HEK293T (cell line): ENCODE data around the gene CHD5.

Experiments used
- FOXA1 ChIP-seq: fragments of 450-650 bp; IDR thresholded peaks from 2 replicates; pipeline ENCODE4 v1.6.1; 2016; ENCODE audit warnings: mild to moderate bottlenecking
- FOXK2 ChIP-seq: fragments of 450-650 bp; IDR thresholded peaks from 2 replicates; pipeline ENCODE4 v1.6.1; 2016; ENCODE audit warnings: mild to moderate bottlenecking
- FOXM1 ChIP-seq: fragments of 450-650 bp; IDR thresholded peaks from 2 replicates; pipeline ENCODE4 v1.6.1; 2017; ENCODE audit warnings: mild to moderate bottlenecking, borderline replicate concordance
- HDGF ChIP-seq: fragments of 450-650 bp; IDR thresholded peaks from 2 replicates; pipeline ENCODE4 v1.6.1; 2017; ENCODE audit warnings: antibody characterized with exemption, borderline replicate concordance
- LEF1 ChIP-seq: fragments of 450-650 bp; IDR thresholded peaks from 2 replicates; pipeline ENCODE4 v1.6.1; 2017; ENCODE audit warnings: mild to moderate bottlenecking, borderline replicate concordance
- SP1 ChIP-seq: fragments of 450-650 bp; IDR thresholded peaks from 2 replicates; pipeline ENCODE4 v1.6.1; 2017
- ZNF384 ChIP-seq: fragments of 450-650 bp; IDR thresholded peaks from 2 replicates; pipeline ENCODE4 v1.6.1; 2016

DNA sequence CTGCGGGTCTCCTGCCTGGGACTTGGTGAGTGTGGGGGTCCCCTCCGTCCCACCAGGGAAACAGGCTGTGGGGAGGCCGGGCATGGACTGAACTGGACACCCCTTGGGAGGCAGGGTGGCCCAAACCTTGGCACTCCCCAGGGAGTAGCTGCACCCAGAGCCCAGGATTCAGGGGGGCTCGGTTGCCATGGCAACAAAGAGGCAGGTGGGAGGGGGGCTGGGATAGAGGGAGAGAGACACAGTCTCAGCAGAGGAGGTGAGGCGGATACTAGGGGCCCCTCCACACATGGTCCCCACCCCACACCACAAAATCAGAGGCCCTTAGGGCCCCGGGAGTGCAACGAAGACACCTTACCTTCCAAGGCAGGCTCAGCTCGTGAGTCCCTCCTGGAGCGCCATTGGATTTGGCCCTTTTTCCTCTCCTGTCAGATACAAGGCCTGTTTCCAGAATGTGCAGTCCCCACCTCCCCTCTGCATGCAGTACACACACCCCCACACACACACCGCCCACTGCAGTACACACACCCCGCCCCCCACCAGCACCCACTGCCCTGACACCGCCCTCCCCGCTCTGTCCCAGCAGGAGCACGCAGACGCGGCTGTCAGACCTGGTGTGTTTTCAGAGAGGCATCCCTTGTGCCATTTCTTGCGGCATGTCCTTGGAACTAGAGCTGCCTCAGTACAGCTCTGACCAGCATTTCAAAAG, 107.2 kb downstream of the CHD5 start:
- TF ChIP-seq ZNF384 (no peak), SP1 (no peak), FOXM1 (no peak), FOXK2 (no peak), LEF1 (no peak), FOXA1 (no peak), HDGF (no peak)
